ENCODE measurements around the gene IFT20.
A peak's percentile ranks its signal among the peaks of the same experiment; 100 is the strongest.

Gene IFT20

DNA sequence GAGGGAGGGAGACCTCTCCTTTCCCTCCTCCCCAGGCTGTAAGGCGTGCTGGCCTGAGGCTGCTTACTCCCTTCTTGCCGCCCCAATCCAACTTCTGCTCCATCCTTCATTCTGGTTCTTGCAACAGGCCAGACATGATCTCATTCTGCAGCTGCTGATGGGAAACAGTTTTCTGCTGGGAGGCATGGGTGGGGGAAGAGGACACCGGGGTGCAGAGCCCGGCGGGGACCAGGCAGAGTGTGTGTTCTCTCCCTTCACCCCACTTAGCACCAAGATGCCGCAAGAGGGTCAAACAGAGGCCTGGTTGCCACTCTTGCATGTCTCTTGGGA lies 37.6 kb upstream of the IFT20 start:
- ATAC-seq, result no peak
- no peak for TF ChIP-seq GLIS3 (CRISPR knock-in tag; IDR thresholded peaks at IDR 0.05)
- no peak for TF ChIP-seq OSR1 (CRISPR knock-in tag; IDR thresholded peaks at IDR 0.05)
- TF ChIP-seq SNAI2 (CRISPR knock-in tag; IDR thresholded peaks at IDR 0.05), result no peak
- no peak for TF ChIP-seq ISL1 (CRISPR knock-in tag; IDR thresholded peaks at IDR 0.05)
- TF ChIP-seq, protein P1, sequence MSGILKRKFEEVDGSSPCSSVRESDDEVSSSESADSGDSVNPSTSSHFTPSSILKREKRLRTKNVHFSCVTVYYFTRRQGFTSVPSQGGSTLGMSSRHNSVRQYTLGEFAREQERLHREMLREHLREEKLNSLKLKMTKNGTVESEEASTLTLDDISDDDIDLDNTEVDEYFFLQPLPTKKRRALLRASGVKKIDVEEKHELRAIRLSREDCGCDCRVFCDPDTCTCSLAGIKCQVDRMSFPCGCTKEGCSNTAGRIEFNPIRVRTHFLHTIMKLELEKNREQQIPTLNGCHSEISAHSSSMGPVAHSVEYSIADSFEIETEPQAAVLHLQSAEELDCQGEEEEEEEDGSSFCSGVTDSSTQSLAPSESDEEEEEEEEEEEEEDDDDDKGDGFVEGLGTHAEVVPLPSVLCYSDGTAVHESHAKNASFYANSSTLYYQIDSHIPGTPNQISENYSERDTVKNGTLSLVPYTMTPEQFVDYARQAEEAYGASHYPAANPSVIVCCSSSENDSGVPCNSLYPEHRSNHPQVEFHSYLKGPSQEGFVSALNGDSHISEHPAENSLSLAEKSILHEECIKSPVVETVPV (CRISPR knock-in tag; IDR thresholded peaks at IDR 0.05), result no peak
- TF ChIP-seq ZNF70 (CRISPR knock-in tag; IDR thresholded peaks at IDR 0.05), result no peak
- TF ChIP-seq ZFP3 (CRISPR knock-in tag; IDR thresholded peaks at IDR 0.05), result no peak
- TF ChIP-seq, protein P2, sequence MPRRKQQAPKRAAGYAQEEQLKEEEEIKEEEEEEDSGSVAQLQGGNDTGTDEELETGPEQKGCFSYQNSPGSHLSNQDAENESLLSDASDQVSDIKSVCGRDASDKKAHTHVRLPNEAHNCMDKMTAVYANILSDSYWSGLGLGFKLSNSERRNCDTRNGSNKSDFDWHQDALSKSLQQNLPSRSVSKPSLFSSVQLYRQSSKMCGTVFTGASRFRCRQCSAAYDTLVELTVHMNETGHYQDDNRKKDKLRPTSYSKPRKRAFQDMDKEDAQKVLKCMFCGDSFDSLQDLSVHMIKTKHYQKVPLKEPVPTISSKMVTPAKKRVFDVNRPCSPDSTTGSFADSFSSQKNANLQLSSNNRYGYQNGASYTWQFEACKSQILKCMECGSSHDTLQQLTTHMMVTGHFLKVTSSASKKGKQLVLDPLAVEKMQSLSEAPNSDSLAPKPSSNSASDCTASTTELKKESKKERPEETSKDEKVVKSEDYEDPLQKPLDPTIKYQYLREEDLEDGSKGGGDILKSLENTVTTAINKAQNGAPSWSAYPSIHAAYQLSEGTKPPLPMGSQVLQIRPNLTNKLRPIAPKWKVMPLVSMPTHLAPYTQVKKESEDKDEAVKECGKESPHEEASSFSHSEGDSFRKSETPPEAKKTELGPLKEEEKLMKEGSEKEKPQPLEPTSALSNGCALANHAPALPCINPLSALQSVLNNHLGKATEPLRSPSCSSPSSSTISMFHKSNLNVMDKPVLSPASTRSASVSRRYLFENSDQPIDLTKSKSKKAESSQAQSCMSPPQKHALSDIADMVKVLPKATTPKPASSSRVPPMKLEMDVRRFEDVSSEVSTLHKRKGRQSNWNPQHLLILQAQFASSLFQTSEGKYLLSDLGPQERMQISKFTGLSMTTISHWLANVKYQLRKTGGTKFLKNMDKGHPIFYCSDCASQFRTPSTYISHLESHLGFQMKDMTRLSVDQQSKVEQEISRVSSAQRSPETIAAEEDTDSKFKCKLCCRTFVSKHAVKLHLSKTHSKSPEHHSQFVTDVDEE (CRISPR knock-in tag; IDR thresholded peaks at IDR 0.05), result no peak
- TF ChIP-seq TOX (CRISPR knock-in tag; IDR thresholded peaks at IDR 0.05; ENCODE audit: borderline replicate concordance), result no peak
- TF ChIP-seq ZNF565 (CRISPR knock-in tag; conservative IDR thresholded peaks at IDR 0.05; ENCODE audit: low read depth), result no peak
- TF ChIP-seq, protein P3, sequence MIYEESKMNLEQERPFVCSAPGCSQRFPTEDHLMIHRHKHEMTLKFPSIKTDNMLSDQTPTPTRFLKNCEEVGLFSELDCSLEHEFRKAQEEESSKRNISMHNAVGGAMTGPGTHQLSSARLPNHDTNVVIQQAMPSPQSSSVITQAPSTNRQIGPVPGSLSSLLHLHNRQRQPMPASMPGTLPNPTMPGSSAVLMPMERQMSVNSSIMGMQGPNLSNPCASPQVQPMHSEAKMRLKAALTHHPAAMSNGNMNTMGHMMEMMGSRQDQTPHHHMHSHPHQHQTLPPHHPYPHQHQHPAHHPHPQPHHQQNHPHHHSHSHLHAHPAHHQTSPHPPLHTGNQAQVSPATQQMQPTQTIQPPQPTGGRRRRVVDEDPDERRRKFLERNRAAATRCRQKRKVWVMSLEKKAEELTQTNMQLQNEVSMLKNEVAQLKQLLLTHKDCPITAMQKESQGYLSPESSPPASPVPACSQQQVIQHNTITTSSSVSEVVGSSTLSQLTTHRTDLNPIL (CRISPR knock-in tag; IDR thresholded peaks at IDR 0.05; ENCODE audit: low read depth), result no peak
- no peak for TF ChIP-seq ZC3H10 (CRISPR knock-in tag; IDR thresholded peaks at IDR 0.05)
- no peak for TF ChIP-seq ARNTL (CRISPR knock-in tag; IDR thresholded peaks at IDR 0.05; ENCODE audit: borderline replicate concordance, low read depth)
- TF ChIP-seq, protein P4, sequence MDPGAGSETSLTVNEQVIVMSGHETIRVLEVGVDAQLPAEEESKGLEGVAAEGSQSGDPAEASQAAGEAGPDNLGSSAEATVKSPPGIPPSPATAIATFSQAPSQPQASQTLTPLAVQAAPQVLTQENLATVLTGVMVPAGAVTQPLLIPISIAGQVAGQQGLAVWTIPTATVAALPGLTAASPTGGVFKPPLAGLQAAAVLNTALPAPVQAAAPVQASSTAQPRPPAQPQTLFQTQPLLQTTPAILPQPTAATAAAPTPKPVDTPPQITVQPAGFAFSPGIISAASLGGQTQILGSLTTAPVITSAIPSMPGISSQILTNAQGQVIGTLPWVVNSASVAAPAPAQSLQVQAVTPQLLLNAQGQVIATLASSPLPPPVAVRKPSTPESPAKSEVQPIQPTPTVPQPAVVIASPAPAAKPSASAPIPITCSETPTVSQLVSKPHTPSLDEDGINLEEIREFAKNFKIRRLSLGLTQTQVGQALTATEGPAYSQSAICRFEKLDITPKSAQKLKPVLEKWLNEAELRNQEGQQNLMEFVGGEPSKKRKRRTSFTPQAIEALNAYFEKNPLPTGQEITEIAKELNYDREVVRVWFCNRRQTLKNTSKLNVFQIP (CRISPR knock-in tag; IDR thresholded peaks at IDR 0.05; ENCODE audit: borderline replicate concordance, low read depth), result no peak
- no peak for TF ChIP-seq PPARA (CRISPR knock-in tag; IDR thresholded peaks at IDR 0.05; ENCODE audit: borderline replicate concordance)
- TF ChIP-seq BACH2 (CRISPR knock-in tag; IDR thresholded peaks at IDR 0.05; ENCODE audit: borderline replicate concordance), result no peak

DNA sequence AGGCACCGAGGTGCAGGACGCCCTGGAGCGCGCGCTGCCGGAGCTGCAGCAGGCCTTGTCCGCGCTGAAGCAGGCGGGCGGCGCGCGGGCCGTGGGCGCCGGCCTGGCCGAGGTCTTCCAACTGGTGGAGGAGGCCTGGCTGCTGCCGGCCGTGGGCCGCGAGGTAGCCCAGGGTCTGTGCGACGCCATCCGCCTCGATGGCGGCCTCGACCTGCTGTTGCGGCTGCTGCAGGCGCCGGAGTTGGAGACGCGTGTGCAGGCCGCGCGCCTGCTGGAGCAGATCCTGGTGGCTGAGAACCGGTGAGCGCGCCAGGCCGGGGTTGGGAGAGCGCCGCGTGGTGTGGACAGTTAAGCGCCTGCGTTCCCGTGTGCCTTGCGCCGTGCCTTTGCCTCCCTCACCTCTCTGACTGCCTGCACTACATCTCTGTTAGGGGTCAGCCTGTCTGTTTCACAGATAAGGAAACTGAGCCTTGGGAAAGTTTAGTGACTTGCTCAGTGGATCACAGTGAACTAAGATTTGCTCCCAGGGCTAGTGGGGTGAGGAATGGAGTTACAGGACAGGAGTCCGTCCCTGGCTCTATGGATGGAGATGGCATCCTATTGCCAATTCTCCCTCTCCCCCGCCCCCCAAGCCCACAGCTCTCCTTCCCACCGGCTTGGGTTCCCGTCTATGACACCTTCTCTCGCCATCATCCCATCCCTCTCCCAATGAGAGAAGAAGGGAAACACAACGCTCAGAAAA lies 37.1 kb upstream of the IFT20 start:
- TF ChIP-seq SNAI2 (CRISPR knock-in tag; IDR thresholded peaks at IDR 0.05) (no peak), TOX (CRISPR knock-in tag; IDR thresholded peaks at IDR 0.05; ENCODE audit: borderline replicate concordance) (no peak), TCF4 (CRISPR knock-in tag; IDR thresholded peaks at IDR 0.05; ENCODE audit: borderline replicate concordance) (no peak), CSDC2 (CRISPR knock-in tag; IDR thresholded peaks at IDR 0.05) (no peak), BACH2 (CRISPR knock-in tag; IDR thresholded peaks at IDR 0.05; ENCODE audit: borderline replicate concordance) (no peak), RARB (CRISPR knock-in tag; IDR thresholded peaks at IDR 0.05) (no peak), PPARA (CRISPR knock-in tag; IDR thresholded peaks at IDR 0.05; ENCODE audit: borderline replicate concordance) (no peak), OSR1 (CRISPR knock-in tag; IDR thresholded peaks at IDR 0.05) (no peak), ESRRG (CRISPR knock-in tag; IDR thresholded peaks at IDR 0.05) (no peak), ZFP30 (CRISPR knock-in tag; IDR thresholded peaks at IDR 0.05) (no peak), ZNF565 (CRISPR knock-in tag; conservative IDR thresholded peaks at IDR 0.05; ENCODE audit: low read depth) (no peak)
- TF ChIP-seq, protein P5, sequence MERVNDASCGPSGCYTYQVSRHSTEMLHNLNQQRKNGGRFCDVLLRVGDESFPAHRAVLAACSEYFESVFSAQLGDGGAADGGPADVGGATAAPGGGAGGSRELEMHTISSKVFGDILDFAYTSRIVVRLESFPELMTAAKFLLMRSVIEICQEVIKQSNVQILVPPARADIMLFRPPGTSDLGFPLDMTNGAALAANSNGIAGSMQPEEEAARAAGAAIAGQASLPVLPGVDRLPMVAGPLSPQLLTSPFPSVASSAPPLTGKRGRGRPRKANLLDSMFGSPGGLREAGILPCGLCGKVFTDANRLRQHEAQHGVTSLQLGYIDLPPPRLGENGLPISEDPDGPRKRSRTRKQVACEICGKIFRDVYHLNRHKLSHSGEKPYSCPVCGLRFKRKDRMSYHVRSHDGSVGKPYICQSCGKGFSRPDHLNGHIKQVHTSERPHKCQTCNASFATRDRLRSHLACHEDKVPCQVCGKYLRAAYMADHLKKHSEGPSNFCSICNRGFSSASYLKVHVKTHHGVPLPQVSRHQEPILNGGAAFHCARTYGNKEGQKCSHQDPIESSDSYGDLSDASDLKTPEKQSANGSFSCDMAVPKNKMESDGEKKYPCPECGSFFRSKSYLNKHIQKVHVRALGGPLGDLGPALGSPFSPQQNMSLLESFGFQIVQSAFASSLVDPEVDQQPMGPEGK (CRISPR knock-in tag; IDR thresholded peaks at IDR 0.05; ENCODE audit: borderline replicate concordance), result no peak
- TF ChIP-seq, protein P3 (CRISPR knock-in tag; IDR thresholded peaks at IDR 0.05; ENCODE audit: low read depth), result no peak
- TF ChIP-seq, protein P1 (CRISPR knock-in tag; IDR thresholded peaks at IDR 0.05), result no peak
- TF ChIP-seq, protein P4 (CRISPR knock-in tag; IDR thresholded peaks at IDR 0.05; ENCODE audit: borderline replicate concordance, low read depth), result no peak

More for the DNA sequence above, 37.1 kb upstream of the IFT20 start:
- ATAC-seq, result peak; percentile 16

Data from SK-N-SH treated with all-trans-retinoic acid at 6 μM for 48 hours (cell line).